ENCODE data around the gene PRDM1. TPM values are rescaled to one million over a fixed set of nuclear protein-coding genes. Genes with fewer than 3 reads are reported as not detected.

Gene PRDM1
- total and polyA plus RNA-seq, 11 donors: 0.36 to 10.8 (median 1.7) TPM

DNA sequence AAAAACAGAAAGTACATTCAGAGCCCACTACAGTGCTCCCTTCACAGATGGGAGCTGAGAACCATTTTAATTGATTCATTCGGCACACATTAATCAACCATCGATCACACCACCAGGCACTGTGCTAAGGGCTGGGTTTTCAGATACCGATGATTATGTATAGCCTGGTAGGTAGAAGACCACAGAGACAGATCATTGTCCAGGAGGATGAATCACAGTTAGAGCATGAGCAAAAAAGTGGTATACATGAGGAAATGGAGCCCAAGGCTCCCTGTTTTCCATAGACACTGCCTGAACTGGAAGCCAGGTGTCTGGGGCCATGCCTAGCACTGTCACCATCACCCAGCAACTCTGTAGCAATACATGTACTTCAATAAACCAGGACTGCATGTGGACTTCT lies 9.0 kb upstream of the PRDM1 start:
- TF ChIP-seq POLR2A (IDR thresholded peaks at IDR 0.05) (no peak), CTCF (IDR thresholded peaks at IDR 0.05) (no peak)
- H3K9me3 ChIP-seq: no peaks in the 10 kb centered on the region
- no peaks in the 10 kb centered on the region for H3K36me3 ChIP-seq
- no peak for DNase-seq
- intact Hi-C loops (cut with DNase I): no loop called here
- no peak overlapping the region for H3K27ac ChIP-seq
- no peak for ATAC-seq
- WGBS, 4 donors: 92 to 98% (median 96%) methylated on average over 3 of the region's 3 CpGs
- H3K4me1 ChIP-seq: no peaks in the 10 kb centered on the region
- H3K4me3 ChIP-seq: no peak overlapping the region
- H3K27me3 ChIP-seq: peaks cover 0 to 23% (median 6%) of the 10 kb centered on the region in 9 donors

GRCh38 chr6:106077881-106078280 lies 8.3 kb upstream of the PRDM1 start:
- Histone ChIP-seq H3K4me3 (no peak overlapping the region), H3K36me3 (no peaks in the 10 kb centered on the region), H3K27ac (no peak overlapping the region), H3K4me1 (no peaks in the 10 kb centered on the region), H3K9me3 (no peaks in the 10 kb centered on the region), H3K27me3 (peaks cover 0 to 20% (median 6%) of the 10 kb centered on the region in 9 donors)
- no peak for DNase-seq
- no peak for ATAC-seq
- 71 to 79% (median 73%) methylated on average over 5 of the region's 5 CpGs for WGBS, 4 donors
- intact Hi-C loops (cut with DNase I): no loop called here
- TF ChIP-seq CTCF (IDR thresholded peaks at IDR 0.05): no peak
- no peak for TF ChIP-seq POLR2A (IDR thresholded peaks at IDR 0.05)

DNA sequence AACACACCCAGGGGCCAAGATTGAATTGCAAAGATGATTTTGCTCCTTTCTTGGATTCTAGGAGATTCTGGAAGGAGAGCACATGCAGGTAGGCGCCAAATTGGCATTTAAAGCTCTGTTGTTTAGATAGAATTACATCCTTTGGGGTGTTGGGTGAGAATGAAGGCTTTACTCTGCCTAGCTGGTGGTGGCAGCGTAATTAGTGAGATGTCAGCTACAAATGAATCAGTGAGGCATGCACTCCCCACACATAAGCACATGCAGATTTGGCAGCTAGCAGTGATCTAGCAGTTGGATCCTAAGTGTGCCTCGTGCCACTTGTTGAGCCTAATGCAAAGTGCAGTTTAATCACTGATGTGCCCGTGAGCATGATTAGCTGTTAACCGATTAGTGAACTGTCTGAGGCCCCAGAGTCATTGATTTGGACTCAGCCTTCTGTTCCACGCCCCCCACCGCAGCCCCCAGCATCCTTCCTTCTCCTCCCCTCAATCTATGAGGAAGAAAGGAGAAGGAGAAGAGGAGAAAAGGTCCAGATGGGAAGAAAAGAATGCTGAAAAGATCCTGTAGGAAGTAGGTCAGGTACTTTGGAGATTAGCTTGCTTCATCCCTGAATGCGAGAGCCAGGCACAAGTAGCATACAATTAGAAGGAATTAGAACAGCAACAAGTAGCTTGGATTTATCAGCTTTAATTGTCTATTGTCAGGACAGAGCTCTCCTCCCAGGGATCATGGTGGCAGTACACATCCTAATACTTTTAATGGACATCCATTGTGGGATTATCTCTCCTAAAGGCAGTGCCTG lies 6.0 kb upstream of the PRDM1 start:
- ATAC-seq: no peak
- 61 to 66% (median 64%) methylated on average over 8 of the region's 8 CpGs for WGBS, 4 donors
- Histone ChIP-seq H3K36me3 (no peaks in the 10 kb centered on the region), H3K27me3 (peaks cover 0 to 22% (median 6%) of the 10 kb centered on the region in 9 donors), H3K4me3 (no peak overlapping the region), H3K27ac (no peak overlapping the region), H3K9me3 (no peaks in the 10 kb centered on the region), H3K4me1 (peaks cover 0 to 19% (median 0%) of the 10 kb centered on the region in 12 donors)
- intact Hi-C loops (cut with DNase I): loop anchor here in 6 of 10 donors (5.0 to 10.0 kb wide), 6 partner anchors 63 to 595 kb away; no protein-coding TSS in a partner anchor
- TF ChIP-seq POLR2A (IDR thresholded peaks at IDR 0.05) (no peak), CTCF (IDR thresholded peaks at IDR 0.05) (no peak)
- no peak for DNase-seq

GRCh38 chr6:106080763-106081095 lies 5.4 kb upstream of the PRDM1 start:
- Histone ChIP-seq H3K4me3 (no peak overlapping the region), H3K9me3 (no peaks in the 10 kb centered on the region), H3K27me3 (peaks cover 0 to 27% (median 6%) of the 10 kb centered on the region in 9 donors), H3K27ac (no peak overlapping the region), H3K4me1 (peaks cover 0 to 25% (median 0%) of the 10 kb centered on the region in 12 donors), H3K36me3 (no peaks in the 10 kb centered on the region)
- intact Hi-C loops (cut with DNase I): loop anchor here in 6 of 10 donors (5.0 to 10.0 kb wide), 6 partner anchors 63 to 596 kb away; no protein-coding TSS in a partner anchor
- WGBS, 4 donors: 76 to 89% (median 80%) methylated on average over 3 of the region's 3 CpGs
- no peak for DNase-seq
- TF ChIP-seq POLR2A (IDR thresholded peaks at IDR 0.05) (no peak), CTCF (IDR thresholded peaks at IDR 0.05) (no peak)
- ATAC-seq: no peak

Data from heart left ventricle (tissue), 16 donors.